NCI-H1436 (cell line): ENCODE measurements around the gene TMEM19.
"Not testable (repeated sequence)": the region's sequence is repeated elsewhere in the genome, so short reads cannot be mapped to it uniquely, and the experiment has no call there.

ENCODE experiments used
- DNase-seq: peaks from one replicate; lab custom pipeline; 2025; lab: John Stamatoyannopoulos, UW

Gene TMEM19

GRCh38 chr12:71666259-71666658, 19.6 kb upstream of the TMEM19 start:
- no peak for DNase-seq

GRCh38 chr12:71671311-71671710, 14.6 kb upstream of the TMEM19 start:
- no peak for DNase-seq

DNA sequence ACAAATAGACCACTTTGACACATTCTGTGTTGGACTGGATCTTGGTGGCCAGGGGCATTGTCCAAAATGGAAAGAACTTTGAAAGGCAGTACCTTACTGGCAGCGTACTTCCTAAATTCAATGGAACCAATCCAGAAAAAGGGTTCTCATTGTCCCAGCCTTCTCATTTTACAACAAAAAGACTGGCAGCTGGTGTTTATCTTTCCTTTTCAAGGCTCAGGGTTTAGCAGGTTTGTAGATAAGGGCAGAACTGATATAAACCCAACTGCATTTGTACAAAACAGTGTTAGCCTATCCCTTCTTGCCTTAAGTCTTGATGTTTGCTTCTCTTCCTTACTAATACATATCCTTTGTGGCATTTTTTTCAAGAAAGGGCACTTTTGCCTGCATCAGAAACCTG, 14.1 kb upstream of the TMEM19 start:
- no peak for DNase-seq

DNA sequence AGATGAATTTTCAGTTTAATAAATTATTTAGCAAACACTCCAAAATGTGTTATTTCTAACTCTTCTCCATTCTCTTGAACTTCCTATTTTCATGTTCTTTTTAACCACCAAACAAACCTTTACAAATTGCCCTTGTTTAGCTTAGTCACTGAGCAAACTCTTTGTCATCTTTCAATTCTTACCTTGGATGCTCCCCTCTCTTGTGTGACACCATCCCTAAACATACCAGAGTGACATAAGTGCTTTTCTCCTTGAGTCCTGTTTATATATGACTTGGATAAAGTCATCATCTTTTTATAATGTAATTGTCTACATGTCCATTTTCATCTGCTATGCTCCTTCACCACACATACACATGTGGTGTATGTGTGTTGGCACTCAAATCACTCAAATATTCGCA, 3.4 kb upstream of the TMEM19 start:
- DNase-seq = no peak

DNA sequence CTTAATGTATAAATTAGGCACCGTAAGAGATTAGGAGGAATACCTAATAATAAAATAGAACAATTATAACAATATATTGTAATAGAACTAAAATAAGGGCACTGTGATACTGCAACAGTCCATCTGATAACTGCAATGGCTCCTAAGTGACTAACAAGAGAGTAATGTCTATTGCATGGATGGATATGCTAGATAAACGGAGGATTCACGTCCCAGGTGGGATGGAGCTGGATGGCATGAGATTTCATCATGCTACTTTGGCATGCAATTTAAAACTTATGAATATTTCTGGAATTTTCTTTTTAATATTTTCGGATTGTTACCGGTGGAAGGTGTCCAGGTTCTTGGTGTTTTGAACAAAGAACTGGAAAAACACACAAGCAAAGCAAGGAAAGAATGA, 2.2 kb upstream of the TMEM19 start:
- no peak for DNase-seq

- DNase-seq = no peak
Measured at GRCh38 chr12:71684081-71684480, 1.8 kb upstream of the TMEM19 start.

DNA sequence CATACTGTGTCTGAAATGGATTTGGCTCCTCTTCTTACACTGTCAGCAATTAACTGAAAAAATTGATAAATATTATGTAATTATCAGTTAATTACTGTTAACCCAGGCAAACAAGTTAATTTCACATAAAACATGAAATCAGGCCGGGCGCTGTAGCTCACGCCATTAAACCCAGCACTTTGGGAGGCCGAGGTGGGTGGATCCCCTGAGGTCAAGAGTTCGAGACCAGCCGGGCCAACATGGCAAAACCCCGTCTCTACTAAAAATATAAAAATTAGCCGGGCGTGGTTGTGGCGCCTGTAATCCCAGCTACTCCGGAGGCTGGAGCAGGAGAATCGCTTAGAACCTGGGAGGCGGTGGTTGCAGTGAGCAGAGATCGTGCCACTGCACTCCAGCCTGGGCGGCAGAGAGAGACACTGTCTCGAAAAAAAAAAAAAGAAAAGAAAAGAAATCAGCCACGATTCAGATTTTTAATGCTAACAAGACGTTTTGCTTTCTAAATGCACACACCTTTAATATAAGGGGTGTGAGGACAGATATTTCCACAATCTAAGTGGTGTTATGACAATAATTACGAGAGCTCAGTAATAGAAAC, 473 bp upstream of the TMEM19 start:
- no peak for DNase-seq

DNA sequence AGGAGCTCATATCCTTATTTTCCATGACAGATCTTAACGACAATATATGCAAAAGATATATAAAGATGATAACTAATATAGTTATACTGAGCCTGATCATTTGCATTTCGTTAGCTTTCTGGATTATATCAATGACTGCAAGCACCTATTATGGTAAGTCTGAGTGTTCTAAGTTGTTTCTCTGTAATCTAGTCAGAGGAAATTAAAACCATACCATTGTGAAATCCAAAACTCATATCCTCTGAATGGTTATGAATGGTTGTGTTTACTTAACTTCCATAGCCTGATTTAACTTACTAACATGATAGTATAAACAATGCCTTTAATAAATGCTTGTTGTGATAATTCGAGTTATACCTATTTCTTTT, 760 bp downstream of the TMEM19 start:
- no peak for DNase-seq

DNA sequence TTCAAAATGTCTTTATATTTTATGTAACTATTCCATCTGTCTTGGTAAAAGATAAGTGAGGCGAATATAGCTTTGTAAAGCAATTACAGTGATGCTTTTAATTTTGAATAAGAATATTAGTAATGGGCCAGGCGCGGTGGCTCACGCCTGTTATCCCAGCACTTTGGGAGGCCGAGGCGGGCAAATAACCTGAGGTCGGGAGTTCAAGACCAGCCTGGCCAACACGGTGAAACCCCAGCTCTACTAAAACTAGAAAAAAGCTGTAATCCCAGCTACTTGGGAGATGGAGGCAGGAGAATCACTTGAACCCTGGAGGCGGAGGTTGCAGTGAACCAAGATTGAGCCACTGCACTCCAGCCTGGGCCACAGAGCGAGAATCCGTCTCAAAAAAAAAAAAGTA, 1.3 kb downstream of the TMEM19 start:
- not testable (repeated sequence) for DNase-seq

GRCh38 chr12:71688961-71689570, 3.2 kb downstream of the TMEM19 start:
- DNase-seq = no peak

DNA sequence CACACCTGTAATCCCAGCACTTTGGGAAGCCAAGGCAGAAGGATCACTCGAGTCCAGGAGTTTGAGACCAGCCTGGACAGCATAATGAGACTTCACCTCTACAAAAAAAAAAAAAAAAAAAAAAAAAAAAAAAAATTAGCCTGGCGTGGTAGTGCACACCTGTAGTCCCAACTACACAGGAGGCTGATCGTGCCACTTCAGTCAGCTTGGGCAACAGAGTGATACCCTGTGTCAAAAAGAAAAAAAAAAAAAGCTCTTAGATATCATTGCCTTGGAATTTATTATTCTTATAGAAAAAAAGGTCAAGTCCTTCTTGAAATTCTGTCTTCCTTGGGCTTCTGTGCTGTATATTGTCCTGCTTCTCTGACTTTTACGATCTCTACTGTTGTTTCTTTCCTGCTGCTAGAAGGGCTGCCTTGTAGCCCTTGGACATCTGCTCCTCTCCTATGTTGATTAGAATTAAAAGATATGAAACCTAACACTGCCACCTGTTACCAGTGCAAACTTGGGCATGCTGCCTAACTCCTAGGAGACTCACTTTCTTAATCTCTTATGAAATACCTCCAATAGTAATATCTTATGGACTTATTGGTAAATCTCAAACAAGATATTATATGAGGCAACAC, 5.7 kb downstream of the TMEM19 start:
- DNase-seq = no peak

DNA sequence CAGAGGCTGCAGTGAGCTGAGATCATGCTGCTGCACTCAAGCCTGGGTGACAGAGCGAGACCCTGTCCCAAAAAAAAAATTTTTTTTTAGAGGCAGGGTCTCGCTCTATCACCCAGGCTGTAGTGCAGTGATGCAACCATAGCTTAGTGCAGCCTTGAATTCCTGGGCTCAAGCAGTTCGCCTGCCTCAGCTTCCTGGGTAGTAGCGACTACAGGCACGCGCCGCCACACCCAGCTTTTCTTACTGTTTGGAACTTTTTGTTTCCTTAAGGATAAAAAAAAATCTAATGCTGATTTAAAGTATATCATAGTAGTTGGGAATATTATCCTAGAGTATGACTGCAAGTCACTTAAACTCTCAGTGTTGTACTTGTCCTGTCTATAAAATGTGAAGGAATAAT, 7.2 kb downstream of the TMEM19 start:
- DNase-seq = no peak

GRCh38 chr12:71693651-71694050, 7.8 kb downstream of the TMEM19 start:
- DNase-seq = not testable (repeated sequence)

DNA sequence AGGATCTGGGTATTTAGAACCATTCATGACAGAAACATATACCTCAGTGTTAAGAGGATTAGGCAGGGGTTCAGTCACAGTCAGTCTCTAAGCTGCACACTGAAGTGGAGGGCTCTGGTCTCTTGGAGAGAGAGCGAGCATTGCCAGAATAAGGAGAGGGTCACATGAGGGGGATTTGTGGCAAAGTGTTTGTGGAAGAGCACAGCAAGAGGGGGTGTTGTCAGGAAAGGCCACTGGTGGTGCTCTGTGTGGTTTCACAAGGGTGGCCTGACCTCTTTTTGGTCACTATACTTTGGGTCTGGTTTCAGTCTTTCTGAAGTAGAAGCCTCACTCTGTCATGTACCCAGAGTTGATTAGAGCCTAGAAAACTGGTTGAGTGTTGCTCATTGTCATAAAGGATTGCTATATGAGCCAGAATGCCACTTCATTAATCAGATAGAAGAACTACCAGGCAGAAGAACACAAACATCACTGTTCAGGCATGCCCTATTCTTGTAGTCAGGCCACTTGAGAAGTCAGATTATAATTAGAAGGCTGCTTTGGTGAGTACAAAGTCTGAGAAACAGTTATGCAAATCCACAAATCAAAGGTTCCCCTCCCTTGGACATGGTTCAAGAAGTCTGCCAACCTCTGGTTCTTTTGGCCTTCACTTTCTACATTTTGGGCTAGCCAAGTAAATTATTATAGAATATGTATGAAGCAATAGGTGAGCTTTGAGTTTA, 8.4 kb downstream of the TMEM19 start:
- no peak for DNase-seq

- DNase-seq = no peak
Measured at GRCh38 chr12:71695782-71696181, 9.9 kb downstream of the TMEM19 start.

DNA sequence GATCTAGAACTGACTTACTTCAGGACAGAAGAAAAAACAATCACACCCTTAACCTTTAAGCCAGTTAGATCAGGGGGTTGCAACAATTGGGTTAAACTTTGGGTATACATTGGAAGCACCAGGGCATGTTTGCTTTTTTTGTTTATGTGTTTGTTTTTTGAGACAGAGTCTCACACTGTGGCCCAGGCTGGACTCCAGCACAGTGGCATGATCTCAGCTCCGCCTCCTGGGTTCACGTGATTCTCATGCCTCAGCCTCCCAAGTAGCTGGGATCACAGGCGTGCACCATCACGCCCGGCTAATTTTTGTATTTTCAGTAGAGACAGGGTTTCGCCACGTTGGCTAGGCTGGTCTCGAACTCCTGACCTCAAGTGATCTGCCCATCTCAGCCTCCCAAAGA, 16.3 kb downstream of the TMEM19 start:
- DNase-seq = not testable (repeated sequence)

DNA sequence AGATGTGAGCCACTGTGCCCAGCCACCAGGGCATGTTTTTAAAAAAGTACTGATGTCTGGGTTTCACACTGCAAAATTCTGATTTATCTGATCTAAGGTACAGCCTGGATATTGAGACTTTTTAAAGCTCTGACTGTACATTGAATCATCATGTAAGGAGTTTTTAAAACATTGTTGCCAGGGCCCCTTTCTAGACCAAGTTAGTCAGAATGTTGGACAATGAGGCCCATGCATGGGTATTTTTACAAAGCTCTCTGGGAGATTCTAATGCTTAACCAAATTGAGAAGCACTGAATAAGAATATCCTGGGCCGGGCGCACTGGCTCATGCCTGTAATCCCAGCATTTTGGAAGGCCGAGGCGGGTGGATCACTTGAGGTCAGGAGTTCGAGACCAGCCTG, 16.7 kb downstream of the TMEM19 start:
- no peak for DNase-seq

- no peak for DNase-seq
Measured at GRCh38 chr12:71703206-71703605, 17.3 kb downstream of the TMEM19 start.

DNA sequence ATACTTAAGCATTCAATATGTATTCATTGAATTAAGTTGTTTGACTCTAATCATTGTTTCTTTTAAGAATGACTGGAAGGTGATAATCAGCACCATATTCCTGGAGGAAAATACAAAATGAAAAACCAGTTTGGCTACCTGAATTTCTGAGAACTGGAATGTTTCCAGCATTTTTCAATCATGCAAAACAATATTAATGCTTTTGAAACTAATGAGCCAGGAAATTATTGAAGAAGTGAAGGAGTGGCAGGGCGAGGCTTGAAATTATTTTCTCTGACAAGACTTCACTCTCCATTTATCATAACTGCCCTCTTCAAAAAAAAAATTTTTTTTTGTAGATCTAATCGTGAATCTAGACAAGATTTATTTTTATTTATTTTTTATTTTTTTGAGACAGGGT, 19.0 kb downstream of the TMEM19 start:
- DNase-seq = no peak

DNA sequence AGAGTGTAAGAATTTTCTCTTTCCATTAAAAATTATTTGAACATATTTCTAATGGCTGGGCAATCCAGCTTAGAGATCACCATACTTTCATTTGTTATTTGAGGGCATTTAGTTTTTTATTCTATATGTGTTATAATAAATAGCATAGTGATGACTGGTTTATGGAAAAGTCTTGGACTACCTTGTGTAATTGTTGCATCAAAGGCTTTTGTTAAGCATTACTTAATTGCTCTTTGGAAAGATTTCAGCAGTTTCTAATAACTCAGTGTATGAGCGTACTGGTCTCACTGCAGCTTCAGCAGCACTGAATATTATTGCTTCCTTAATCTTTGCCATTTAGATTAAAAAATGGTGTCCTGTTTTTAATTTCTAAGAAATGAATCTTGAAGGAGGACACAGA, 22.8 kb downstream of the TMEM19 start:
- DNase-seq = no peak

DNA sequence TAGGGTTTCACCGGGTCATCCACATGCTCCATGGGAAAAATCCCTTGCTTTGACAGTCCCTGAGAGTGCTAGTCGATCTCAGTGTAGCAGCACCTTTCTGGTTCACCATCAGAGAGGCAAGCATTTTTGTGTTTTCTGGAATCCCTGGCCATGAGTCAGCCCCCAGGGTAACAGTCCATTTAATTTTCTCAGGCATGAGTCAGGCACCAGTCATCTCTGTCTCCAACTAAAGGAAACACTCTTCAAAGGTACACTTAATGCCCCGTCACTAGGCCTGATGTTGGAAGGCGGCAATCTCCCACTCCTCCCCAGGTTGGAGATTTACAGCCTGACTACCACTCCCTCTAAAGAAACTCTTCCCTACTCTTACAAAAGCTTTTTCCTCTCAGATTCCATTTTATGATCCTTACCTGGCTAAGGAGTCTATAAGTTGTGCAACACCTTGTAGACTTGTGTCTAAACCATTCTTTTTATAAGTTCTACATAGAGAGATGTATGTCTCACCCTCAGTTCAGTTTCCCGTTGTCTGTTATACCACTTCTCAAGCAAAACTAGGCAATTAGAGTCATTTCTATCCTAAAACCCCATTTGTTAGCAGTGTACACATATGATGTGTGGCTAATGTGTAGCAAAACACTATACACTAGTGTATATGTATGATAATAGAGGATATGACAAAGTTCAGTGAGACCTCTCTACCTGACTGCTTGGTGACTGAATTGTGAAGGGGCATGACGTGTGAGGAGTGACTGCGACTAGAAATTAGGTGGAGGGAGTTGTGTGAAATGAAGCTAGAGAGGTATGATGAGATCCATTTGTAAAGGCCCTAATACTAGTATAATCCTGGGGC, 24.6 kb downstream of the TMEM19 start:
- DNase-seq = no peak

- DNase-seq = no peak
Measured at GRCh38 chr12:71718611-71719010, 32.7 kb downstream of the TMEM19 start.
